HG02852 (cell line): ENCODE measurements around the gene AGPAT2.
A peak's percentile ranks its signal among the peaks of the same experiment; 100 is the strongest.

Experiments used
- ATAC-seq: cut with Tn5 transposase; IDR thresholded peaks from one replicate; pipeline ENCODE4 v1.9.1; 2021; ENCODE audit warnings: mild to moderate bottlenecking, moderate library complexity; ENCODE audit not compliant: unreplicated experiment

The AGPAT2 gene

DNA sequence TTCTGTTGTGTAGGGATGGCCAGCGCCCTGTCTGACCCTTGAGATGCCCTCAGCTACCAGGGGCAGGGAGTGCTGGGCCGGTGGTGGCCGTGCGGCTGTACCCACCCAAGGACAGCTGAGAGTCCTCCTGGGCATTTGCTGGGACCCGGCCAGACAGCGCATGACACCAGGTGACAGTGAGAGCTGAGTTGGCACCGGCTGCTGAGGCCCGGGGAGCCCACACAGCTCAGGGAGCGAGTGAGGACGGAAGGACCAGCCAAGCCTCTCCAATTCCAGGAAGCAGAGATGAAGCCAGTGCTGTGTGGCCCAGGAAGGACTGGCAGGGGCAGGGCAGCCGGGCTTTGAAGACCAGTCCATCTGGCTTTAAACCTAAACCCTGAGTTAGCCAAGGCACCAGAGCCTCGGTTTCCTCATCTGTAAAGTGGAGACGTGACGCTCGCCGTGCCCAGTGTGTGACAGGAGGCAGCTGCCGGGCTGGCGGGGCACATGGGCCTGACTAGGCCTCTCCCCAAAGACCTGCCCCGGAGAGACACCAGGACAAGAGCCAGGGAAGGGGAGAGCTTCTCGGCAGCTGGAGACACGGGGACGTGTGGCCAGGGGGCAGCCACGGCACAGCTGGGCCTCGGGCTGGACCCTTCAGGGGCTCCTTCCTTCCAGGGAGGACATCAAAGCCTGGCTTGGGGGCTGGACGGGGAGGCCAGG lies 3.0 kb upstream of the AGPAT2 start:
- no peak for ATAC-seq

- ATAC-seq, result no peak
Observed at GRCh38 chr9:136689108-136689460, 1.8 kb upstream of the AGPAT2 start.

DNA sequence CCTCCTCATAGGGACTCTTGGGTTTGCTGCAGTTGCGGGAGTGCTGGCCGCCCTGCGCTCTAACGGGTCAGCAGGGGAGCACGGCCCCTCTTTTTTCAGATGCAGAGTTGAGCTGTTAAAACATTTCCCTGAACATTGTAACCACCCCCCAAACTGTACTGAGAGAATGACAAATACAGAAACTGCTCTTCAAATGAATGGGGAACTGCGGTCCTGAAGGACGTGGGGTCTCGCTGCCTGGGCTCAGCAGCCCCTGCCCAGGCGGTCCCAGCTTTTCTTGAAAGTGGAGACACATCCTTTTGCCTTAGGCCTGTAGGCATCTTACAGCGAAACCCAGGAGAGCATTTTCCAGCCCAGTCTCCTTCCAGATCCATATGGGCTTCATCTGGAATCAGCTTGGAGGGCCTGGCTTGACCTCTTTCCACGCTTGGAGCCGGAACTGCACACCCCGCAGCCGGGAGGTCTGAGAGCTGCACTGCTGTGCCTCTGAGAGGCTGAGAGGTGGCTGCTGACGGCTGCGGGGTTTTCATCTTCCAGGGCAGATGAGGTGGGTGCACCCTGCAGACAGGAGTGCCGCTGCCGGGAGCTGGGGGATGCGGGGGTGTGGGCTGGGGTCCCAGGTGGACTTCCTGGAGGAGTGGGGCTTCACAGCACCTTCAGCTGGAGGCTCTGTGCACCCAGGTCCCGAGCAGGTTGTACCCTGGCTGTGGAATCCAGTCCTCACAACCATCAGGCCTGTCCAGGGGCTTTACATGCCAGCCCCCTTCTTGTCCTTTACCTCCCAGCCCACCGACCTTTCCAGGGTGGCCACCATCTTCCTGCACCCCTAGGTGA lies 1.2 kb upstream of the AGPAT2 start:
- no peak for ATAC-seq

DNA sequence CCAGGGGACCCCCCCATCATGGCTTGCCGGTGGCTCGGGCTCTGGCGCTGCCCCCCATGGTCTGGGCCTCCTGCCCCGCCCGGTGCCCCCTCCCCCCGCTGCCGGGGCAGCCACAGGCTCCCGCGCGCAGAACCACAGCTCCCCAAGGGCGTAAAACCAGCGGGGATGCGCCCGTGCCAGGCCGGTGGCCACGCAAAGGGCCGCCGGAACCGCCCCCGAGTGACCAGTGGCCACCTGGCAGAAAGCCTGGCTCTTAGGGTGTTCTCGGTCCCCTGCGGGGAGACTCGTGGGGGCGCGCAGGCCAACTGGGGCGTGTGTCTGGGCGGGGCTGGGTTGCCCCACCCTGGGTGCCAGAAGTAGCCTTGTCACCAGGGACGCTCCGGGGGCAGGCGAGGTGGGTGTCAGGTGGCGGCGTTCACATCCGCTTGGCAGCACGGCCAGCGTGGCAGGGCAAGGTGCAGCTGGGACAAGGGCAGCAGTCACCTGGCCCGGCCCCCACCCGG lies 515 bp upstream of the AGPAT2 start:
- no peak for ATAC-seq

GRCh38 chr9:136686534-136686793 lies 793 bp downstream of the AGPAT2 start:
- ATAC-seq, result peak; percentile 15

DNA sequence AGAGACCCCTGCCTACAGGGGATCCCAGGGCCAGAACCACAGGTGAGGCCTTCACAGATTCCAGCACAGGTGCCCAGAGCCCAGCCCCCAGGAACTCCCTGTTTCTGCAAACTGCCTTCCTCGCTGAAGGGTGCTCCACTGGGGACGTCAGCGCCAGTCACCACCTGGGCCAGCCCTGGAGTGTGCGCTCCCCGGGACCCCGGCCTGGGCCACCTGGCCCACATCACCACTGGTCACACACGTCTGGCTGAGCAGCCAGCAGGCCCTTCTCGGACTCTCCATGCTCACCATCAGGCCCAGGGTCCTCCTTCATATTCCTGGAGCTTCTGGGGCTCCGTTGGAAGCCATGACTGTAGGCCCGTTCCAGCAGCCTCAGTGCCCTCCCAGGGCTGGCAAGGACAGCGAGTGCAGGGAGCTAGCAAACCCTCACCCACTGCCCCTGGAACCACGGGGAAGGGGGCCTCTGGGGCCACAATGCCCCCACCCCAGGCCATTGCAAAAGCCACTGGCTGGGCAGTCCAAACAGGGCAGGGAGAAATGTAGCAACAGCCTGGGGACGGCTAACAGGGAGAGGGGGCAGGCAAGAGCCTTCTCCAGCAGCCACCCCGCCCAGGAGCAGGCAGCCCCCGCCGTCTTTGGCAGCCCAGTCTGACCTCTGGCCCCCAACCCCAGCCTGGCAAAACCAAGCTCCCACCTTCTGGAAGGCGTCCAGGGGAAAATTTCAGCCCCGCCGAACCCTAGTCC lies 1.3 kb downstream of the AGPAT2 start:
- no peak for ATAC-seq

DNA sequence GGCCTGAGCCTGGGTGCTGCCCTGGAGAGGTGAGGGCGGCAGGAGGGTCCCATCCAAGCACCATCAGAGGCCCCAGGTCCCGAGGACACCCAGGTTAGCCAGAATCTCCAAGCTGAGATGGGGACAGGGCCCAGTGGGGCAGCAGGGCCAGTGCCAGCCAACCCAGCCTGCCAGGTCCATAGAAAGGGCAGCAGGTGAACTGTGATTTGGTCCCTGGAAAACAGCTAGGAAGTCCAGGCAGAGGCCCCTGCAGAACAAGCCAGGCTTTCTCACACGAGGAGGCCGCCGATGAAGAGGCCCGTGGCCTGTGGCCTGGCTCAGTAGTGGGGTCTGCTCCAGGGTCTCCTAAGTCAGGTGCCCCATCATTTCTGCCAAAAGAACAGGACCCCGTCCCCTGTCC lies 2.0 kb downstream of the AGPAT2 start:
- ATAC-seq, result no peak

- no peak for ATAC-seq
Observed at GRCh38 chr9:136684799-136685198, 2.5 kb downstream of the AGPAT2 start.

DNA sequence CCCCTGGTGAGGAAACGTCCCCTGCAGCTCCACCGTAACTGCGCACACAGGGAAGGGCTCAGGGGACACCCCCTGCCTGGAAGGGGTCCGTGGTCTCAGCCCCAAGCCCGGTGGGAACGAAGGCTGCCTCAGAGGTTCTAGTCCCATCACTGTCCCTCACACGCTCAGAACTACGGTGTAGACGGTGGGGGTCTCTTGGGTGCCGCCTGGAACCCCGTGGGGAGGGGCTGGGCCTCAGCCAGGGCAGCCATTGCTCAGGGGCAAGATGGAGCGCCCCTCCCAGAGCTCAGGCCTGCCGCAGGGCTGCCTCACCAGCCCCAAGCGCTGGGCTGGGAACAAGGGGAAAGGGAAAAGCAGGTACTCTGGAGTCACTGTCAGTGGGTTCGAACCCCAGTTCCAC lies 2.9 kb downstream of the AGPAT2 start:
- no peak for ATAC-seq

- no peak for ATAC-seq
Observed at GRCh38 chr9:136683755-136684154, 3.5 kb downstream of the AGPAT2 start.

DNA sequence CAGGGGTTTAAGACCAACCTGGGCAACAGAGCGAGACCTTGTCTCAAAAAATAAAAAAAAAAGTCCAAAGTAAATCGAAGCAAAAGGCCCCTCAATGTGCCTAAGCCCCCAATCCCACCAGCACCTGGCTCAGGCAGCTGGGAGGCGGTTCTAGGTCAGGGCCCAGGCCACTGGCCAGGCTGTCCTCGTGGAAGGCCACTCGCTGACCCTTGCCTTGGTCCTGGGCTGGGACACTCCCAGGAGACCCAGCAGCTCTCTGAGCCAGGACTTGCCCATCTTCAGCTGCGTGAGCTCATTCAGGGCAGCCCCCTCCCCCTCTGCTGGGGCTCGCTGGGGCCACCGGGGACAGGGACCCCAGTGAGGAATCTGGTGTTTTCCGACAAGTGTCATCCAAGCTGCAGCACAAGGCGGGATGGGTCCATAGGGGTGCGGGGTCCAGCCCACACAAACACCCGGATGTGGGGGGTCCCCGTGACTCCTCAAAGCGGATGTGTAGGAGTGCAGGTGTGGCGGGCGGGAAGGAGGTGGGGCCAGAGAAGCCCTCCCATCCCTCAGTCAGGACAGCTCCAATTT lies 4.0 kb downstream of the AGPAT2 start:
- ATAC-seq, result no peak

- ATAC-seq, result no peak
Observed at GRCh38 chr9:136682710-136683109, 4.5 kb downstream of the AGPAT2 start.

DNA sequence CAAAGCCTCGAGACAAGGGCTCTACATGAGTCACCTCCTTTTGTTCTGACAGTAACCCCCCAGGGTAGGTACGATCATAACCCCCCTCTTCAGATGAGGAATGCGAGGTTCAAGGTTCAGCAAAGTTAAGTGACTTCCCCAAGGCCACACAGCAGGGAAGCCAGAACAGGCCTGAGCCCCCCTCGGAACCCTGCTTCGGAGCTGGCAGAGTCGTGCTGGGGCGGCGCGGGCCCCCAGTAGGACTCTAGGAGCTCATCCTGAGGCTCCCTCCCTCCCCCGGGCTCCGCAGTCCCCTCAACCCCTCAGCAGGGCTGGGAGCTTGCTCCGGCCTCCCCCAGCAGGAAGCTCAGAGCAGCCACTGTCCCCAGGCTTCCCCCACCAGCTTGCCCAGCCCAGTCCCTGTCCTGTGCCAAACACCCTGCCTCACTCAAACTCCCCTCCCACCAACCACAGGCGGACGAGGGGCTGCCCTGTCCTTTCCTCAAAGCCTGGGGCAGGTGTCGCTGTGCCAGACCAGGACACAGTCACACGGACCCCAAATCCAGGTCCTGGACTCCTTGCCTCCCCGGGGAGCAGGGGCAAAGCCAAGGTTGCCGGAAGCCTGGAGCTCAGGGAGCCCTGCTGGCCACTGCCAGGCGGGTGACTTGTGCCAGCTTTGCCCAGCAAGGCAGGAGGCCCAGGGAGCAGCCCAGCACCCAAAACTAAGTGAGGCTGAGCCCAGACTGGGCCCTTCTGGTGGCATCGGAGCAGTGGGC lies 5.1 kb downstream of the AGPAT2 start:
- no peak for ATAC-seq

DNA sequence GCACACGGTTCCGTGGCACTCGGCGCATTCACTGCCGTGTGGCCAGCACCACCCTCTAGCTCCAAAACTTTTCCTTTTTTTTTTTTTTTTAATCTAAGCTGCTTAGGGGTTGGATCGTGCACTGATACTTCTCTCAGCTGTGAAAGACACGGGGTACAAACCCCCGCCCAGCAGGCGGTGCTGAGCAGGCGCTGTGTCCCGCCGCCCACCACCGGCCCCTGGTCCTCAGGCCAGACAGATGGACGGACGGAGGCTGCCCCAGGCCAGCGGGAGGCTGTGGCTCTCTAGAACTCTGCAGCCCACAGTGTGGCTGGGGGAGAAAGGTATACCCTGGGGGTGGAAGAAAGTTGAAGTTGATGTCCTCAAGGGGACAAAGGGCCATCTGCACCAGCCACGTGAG lies 6.2 kb downstream of the AGPAT2 start:
- ATAC-seq, result no peak

DNA sequence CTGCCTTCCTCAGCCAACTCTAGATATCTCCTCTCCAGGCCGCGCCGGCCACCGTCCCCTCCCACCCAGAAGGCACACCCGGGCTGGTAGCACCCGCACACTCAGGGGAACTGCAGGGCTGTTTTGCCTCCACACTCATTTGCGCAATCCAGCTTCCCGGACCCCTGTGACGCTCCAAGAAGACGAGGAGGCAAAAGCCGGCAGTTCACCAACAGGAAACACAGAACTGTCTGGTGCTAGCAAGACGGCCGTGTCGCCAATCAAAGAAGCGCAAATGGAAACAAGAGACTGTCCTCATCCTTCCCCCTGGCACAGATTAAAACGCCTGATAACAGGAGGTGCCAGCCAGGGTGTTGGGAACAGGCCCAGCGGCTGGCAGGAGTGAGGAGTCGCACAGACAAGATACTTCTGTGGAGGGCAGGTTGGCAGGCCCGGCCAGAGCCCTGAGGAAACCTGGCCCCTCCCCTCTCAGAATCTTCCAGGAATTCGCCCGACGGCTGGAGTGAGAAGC lies 7.8 kb downstream of the AGPAT2 start:
- no peak for ATAC-seq

DNA sequence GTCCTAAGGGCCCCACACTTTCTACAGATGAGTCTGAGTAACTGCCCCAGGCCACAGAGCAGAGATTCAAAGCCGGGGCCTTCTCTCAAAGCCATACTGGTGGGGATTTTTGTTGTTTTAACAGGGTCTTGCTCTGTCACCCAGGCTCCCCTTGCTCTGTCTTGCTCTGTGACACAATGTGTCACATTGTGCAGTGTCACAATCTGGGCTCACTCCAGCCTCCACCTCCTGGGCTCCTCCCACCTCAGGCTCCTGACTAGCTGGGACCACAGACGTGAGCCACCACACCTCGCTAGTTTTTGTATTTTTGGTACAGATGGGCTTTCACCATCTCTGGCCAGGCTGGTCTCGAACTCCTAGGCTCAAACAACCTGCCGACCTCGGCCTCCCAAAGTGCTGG lies 8.6 kb downstream of the AGPAT2 start:
- no peak for ATAC-seq

- ATAC-seq, result no peak
Observed at GRCh38 chr9:136678034-136678433, 9.2 kb downstream of the AGPAT2 start.

DNA sequence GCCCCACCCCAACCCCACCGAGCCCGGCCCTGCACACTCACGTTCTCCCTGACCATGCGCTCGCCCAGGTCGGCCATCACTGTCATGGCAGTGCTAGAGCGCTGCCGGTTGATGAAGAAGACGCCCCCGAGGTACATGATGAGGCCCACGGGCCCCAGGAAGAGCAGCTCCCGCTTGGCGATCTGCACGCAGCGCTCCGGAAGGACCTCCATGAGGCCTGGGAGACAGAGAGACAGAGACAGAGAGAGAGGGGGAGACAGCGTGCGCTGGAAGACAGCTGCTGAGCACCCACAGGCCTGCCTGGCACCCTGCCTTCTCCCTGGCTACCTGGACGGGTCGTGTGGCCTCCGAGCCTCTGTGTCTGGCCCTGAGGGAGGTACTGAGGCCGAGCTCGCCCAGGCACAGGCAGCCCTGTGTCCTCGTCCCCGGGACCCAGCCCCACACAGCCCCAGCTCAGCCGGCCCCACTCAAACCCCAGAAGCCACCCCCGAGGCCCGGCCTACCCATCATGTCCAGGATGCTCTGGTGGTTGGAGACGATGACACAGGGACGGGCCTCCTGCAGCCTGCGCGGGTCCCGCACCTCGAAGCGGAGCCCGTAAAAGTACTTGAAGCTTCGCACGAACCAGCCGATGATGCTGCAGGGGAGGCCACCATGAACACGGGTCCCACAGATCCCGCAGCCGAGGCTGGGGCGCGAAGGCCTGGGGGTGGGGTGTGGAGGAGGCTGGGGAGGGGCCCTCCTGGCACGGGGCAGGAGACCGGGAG lies 10.2 kb downstream of the AGPAT2 start:
- ATAC-seq, result no peak

DNA sequence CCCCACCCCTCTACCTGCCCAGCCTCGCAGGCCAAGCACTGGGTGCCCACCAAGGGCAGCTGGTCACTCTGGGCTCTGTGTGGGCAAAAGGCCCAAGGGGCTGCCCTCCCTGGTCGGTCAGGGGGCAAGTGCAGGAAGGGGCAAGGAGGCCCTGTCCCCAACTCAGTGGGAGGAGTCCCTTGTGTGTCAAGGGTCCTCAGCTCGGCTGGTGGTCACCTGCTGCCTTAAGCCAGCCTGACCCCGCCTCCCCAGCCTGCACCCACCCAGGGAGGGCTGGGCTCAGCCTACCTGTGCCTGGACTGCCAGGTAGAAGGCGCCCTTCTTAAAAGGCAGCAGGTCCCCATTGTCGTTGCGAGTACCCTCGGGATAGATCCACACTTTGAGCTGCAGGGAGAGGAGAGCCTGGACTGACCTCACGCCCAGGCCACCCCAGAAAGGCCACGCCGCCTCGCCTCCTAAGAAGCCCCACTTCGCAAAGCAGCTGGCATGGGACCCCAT lies 10.9 kb downstream of the AGPAT2 start:
- ATAC-seq, result no peak
